Progenitor cell of endocrine pancreas (in vitro differentiated cells): ENCODE results near the gene CTRB2. TPM values are rescaled to one million over a fixed set of nuclear protein-coding genes. Genes with fewer than 3 reads are reported as not detected.
"Not testable (repeated sequence)": the region's sequence is repeated elsewhere in the genome, so short reads cannot be mapped to it uniquely, and the experiment has no call there.

ENCODE experiments used
- DNase-seq: peaks from one replicate; pipeline ENCODE4 v3.0.0; 2021; ENCODE audit warnings: low spot score; ENCODE audit not compliant: unreplicated experiment
- H3K27ac Mint-ChIP-seq: 2 replicates; pipeline ENCODE4 v1.8.0; 2021; ENCODE audit warnings: mild to moderate bottlenecking, moderate library complexity, mixed read lengths
- H3K27me3 Mint-ChIP-seq: 2 replicates; pipeline ENCODE4 v1.8.0; 2021; ENCODE audit warnings: mixed read lengths
- H3K36me3 Mint-ChIP-seq: 2 replicates; pipeline ENCODE4 v1.8.0; 2022; ENCODE audit warnings: mixed read lengths; ENCODE audit not compliant: insufficient read depth
- H3K4me1 Mint-ChIP-seq: 2 replicates; pipeline ENCODE4 v1.8.0; 2021; ENCODE audit warnings: low read depth, mixed read lengths
- H3K4me3 Mint-ChIP-seq: 2 replicates; pipeline ENCODE4 v1.8.0; 2021; ENCODE audit warnings: low read depth, mild to moderate bottlenecking, moderate library complexity, mixed read lengths
- H3K9me3 Mint-ChIP-seq: 2 replicates; pipeline ENCODE4 v1.8.0; 2021; ENCODE audit warnings: low read depth, mixed read lengths
- total RNA-seq: library from RNA; stranded (reverse); gene quantifications from 2 replicates; pipeline ENCODE4 v1.2.1, GENCODE V29; 2021
- TF ChIP-seq, protein P1 (sequence below): fragments of 200-600 bp; sonication (generic); IDR thresholded peaks from one replicate; pipeline ENCODE4 v1.5.0; 2021; ENCODE audit warnings: antibody characterized with exemption, mild to moderate bottlenecking; ENCODE audit not compliant: unreplicated experiment

The CTRB2 gene
- total RNA-seq, 1 donor from 2014 or later = 1.1 TPM

DNA sequence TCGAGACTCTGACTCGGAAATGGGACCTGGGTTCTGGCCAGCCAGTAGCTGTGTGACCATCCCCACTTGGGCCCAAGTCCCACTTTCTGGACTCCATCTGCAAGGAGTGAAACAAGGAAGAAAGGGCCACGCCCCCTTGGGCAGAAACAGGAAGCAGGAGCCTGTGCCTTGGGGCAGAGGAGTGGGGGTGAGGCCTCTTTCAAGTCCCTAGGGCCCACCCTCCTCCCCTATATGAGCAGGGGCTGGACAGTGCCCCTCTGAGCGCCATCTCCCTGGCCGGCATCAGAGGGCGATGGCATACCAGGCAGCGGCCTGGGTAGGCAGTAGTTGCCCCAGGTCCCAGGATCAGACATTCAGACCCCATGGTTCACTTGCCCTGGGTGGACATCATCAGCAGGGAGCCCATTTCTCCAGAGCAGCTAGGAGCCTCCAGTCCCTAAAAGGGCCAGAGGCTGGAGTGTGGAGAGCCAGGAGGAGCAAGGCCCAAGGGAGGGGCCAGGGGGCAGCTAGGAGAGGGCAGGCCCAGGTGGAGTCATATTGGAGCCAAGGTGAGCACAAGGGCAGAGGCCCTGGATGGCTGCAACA, 37.4 kb upstream of the CTRB2 start:
- no peaks in the 10 kb centered on the region for H3K27me3 Mint-ChIP-seq
- peak overlapping the region; percentile 82 for H3K27ac Mint-ChIP-seq
- no peak for DNase-seq
- TF ChIP-seq, protein P1, sequence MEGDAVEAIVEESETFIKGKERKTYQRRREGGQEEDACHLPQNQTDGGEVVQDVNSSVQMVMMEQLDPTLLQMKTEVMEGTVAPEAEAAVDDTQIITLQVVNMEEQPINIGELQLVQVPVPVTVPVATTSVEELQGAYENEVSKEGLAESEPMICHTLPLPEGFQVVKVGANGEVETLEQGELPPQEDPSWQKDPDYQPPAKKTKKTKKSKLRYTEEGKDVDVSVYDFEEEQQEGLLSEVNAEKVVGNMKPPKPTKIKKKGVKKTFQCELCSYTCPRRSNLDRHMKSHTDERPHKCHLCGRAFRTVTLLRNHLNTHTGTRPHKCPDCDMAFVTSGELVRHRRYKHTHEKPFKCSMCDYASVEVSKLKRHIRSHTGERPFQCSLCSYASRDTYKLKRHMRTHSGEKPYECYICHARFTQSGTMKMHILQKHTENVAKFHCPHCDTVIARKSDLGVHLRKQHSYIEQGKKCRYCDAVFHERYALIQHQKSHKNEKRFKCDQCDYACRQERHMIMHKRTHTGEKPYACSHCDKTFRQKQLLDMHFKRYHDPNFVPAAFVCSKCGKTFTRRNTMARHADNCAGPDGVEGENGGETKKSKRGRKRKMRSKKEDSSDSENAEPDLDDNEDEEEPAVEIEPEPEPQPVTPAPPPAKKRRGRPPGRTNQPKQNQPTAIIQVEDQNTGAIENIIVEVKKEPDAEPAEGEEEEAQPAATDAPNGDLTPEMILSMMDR = no peak
- H3K4me3 Mint-ChIP-seq = no peak overlapping the region
- H3K4me1 Mint-ChIP-seq = peaks cover 28% of the 10 kb centered on the region
- H3K36me3 Mint-ChIP-seq = peaks cover 5% of the 10 kb centered on the region
- no peaks in the 10 kb centered on the region for H3K9me3 Mint-ChIP-seq

DNA sequence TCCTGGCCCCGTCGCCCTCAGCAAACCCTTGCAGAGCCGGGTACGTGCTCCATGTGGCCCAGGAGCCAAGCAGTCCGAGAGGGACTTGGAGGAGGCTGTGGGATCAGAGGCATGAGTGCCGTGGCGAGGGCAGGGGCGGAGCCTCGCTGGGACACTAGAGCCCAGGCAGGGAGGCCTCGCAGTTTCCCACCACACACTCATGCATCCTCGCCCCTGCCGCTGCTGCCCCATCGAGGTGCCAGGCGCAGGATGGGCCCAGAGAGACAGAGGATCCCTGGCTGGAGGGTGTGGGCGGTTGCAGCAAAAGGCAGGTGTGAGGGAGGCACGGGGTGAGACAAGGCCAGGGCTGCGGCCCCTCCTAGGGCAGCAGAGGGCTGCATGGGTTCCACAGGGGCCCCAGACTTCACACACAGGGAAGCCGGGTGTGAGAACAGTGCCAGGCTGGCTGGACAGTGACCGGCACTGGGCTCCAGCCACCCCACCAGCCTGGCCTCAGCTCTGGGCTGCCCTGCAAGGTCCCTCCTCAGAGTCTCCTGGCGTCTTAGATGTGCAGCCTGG, 36.8 kb upstream of the CTRB2 start:
- Mint-ChIP-seq H3K4me3 (no peak overlapping the region), H3K36me3 (peaks cover 5% of the 10 kb centered on the region), H3K9me3 (no peaks in the 10 kb centered on the region), H3K27ac (peak overlapping the region; percentile 85), H3K4me1 (peaks cover 28% of the 10 kb centered on the region), H3K27me3 (no peaks in the 10 kb centered on the region)
- no peak for DNase-seq
- TF ChIP-seq, protein P1 = no peak

DNA sequence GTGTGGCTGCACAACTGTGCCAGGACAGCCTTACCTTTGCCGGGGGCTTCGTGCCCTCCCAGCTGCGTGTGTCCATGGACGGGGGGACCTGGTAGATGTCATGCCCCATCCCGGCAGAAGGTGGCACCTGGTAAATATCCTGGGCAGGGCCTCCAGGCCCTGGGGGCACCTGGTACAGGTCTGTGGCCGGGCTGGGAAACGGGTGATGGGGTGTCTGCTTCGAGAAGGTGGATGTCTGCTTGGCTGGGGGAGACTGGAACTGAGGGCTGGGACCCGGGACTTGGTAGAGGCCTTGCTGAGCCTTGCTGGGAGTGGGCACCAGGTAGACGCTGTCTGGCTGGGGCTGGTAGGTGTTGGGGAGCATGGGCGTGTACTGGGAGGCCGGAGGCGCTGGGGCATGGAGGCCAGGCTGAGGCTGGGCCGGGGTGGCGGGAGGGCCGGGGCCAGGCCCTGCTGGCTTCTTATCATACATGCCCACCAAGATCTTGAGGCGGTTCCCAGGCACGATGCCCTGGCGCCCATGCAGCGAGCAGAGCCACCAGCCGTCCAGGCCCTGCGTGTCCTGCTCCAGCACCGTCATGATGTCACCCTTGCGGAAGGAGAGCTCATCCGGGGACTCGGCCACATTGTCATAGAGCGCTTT, 35.6 kb upstream of the CTRB2 start:
- not testable (repeated sequence) for DNase-seq, H3K36me3 Mint-ChIP-seq, H3K4me3 Mint-ChIP-seq, H3K27ac Mint-ChIP-seq, H3K9me3 Mint-ChIP-seq, H3K27me3 Mint-ChIP-seq
- peaks cover 22% of the 10 kb centered on the region for H3K4me1 Mint-ChIP-seq

DNA sequence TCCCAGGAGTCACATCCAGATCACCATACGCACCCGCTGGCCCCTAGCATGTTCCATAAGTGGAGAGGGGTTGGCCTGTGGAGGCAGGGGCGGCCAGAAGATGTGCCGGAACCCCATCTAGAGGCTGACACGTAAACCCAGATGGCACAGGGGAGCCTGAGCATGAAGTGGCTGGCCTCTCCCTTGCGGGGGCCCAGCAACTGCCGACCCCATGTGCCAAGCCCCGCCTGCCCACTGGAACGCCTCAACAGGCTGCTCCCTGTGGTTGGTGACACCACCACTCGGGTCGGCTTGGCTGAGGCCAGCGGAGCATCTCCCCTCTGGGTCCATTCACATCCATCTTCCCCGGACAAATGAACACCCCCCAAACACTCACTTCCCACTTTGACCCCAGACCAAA, 35.0 kb upstream of the CTRB2 start:
- Mint-ChIP-seq H3K27me3 (no peaks in the 10 kb centered on the region), H3K4me1 (peaks cover 20% of the 10 kb centered on the region), H3K36me3 (peaks cover 5% of the 10 kb centered on the region), H3K27ac (no peak overlapping the region), H3K4me3 (no peak overlapping the region), H3K9me3 (no peaks in the 10 kb centered on the region)
- TF ChIP-seq, protein P1 = no peak
- no peak for DNase-seq

DNA sequence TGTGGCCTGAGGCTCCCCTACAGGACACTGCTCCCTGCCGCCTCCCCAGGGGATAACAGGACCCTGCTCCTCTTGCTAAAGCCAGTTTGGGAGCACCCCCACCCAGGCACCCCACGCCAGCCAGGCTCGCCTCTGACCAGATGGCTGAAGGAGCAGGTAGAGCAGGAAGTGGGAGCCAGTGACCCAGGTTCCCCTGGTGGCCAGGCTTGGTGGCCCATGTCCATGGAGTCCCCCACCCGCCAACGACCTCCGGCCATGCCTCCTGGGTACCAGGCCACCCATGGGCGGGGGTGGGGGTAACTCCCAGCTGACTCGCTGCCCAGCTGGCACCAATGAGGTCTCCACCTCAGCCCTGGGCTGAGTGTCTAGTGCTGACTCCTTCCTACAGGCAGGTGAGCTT, 34.5 kb upstream of the CTRB2 start:
- H3K27me3 Mint-ChIP-seq = no peaks in the 10 kb centered on the region
- H3K9me3 Mint-ChIP-seq = no peaks in the 10 kb centered on the region
- no peak for DNase-seq
- peaks cover 5% of the 10 kb centered on the region for H3K36me3 Mint-ChIP-seq
- TF ChIP-seq, protein P1 = no peak
- H3K4me3 Mint-ChIP-seq = no peak overlapping the region
- peaks cover 16% of the 10 kb centered on the region for H3K4me1 Mint-ChIP-seq
- H3K27ac Mint-ChIP-seq = no peak overlapping the region

DNA sequence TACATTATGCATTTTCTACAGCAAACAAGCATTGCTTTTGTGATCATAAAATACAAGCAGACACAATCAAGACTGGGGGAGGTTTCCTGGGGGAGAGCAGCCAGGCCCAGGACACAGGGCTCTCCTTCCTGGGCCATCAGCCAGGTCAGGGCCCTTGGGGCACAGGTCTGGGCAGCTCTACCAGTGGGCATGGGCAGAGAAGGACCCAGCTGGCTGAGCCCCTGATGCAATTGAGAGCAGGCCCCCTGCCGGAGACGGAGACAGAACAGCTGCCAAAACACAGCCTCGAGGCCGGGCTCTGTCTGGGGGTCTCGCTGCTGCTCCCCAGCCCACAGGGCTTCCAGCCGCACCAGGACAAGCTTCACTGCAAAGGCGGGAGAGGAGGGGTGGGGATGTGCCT, 33.7 kb upstream of the CTRB2 start:
- H3K27ac Mint-ChIP-seq = peak overlapping the region; percentile 83
- H3K4me1 Mint-ChIP-seq = peaks cover 10% of the 10 kb centered on the region
- not testable (repeated sequence) for H3K36me3 Mint-ChIP-seq, H3K4me3 Mint-ChIP-seq, DNase-seq, H3K27me3 Mint-ChIP-seq, H3K9me3 Mint-ChIP-seq
